Heart left ventricle (tissue), 16 donors: ENCODE measurements around the gene TESK1. TPM values are rescaled to one million over a fixed set of nuclear protein-coding genes. Genes with fewer than 3 reads are reported as not detected.
A peak's percentile ranks its signal among the peaks of the same experiment; 100 is the strongest.

ENCODE experiments used
- ATAC-seq, 4 donors: fragments of 200-7000 bp; cut with Tn5 transposase; one replicate each; pipeline ENCODE4 v1.9.1; 2020 to 2022; ENCODE audit warnings: moderate library complexity in 4 of 4, mild to moderate bottlenecking in 3 of 4, moderate number of reproducible peaks in 1 of 4
- DNase-seq, 5 donors: peaks; one replicate each; pipeline ENCODE4 v3.0.0-alpha.2; 2020
- H3K27ac ChIP-seq, 12 donors: fragments of 200-600 bp; sonication (generic) in 4 of 12; one replicate each; pipeline versions ENCODE4 v1.5.0 to v1.8.0; 2016 to 2022; ENCODE audit warnings: mild to moderate bottlenecking in 2 of 12
- H3K27me3 ChIP-seq, 9 donors: fragments of 200-600 bp; sonication (generic) in 2 of 9; one replicate each; pipeline versions ENCODE4 v1.5.1 to v1.8.0; 2016 to 2022; ENCODE audit warnings: mild to moderate bottlenecking in 3 of 9
- H3K36me3 ChIP-seq, 9 donors: fragments of 200-600 bp; sonication (generic) in 2 of 9; one replicate each; pipeline versions ENCODE4 v1.5.0 to v1.8.0; 2018 to 2022; ENCODE audit warnings: mild to moderate bottlenecking in 2 of 9
- H3K4me1 ChIP-seq, 12 donors: fragments of 200-600 bp; sonication (generic) in 4 of 12; one replicate each; pipeline versions ENCODE4 v1.5.0 to v1.8.0; 2016 to 2022; ENCODE audit warnings: mild to moderate bottlenecking in 3 of 12
- H3K4me3 ChIP-seq, 12 donors: fragments of 200-600 bp; sonication (generic) in 4 of 12; one replicate each; pipeline versions ENCODE4 v1.5.0 to v1.8.0; 2017 to 2022; ENCODE audit warnings: mild to moderate bottlenecking in 9 of 12, moderate library complexity in 4 of 12
- H3K9me3 ChIP-seq, 12 donors: fragments of 200-600 bp; sonication (generic) in 4 of 12; one replicate each; pipeline versions ENCODE4 v1.5.0 to v1.8.0; 2016 to 2022; ENCODE audit warnings: mild to moderate bottlenecking in 1 of 12
- CTCF ChIP-seq, 12 donors: fragments of 200-600 bp; sonication (generic) in 4 of 12; IDR thresholded peaks; one replicate each; pipeline versions ENCODE4 v1.5.0 to v1.8.0; 2018 to 2022; ENCODE audit warnings: antibody characterized with exemption in 12 of 12, mild to moderate bottlenecking in 5 of 12
- POLR2A ChIP-seq, 2 donors: fragments of 450-650 bp; IDR thresholded peaks; one replicate each; pipeline ENCODE4 v1.6.1; 2017; ENCODE audit warnings: antibody characterized with exemption in 2 of 2, mild to moderate bottlenecking in 2 of 2, moderate library complexity in 2 of 2
- WGBS, 4 donors: extraction: QIAGEN DNeasy Blood & Tissue Kit in 2 of 4; methylation state at CpG; one replicate each; pipeline versions ENCODE4 v1.1.5 to v1.1.7; 2013 to 2018; 5-methylcytosine and 5-hydroxymethylcytosine counted together
- intact Hi-C, 10 donors: fragments of 100-400 bp; cut with DNase I; formaldehyde crosslinking; loops; one replicate each; pipeline versions ENCODE4 v1.11.1 to v1.14.2; 2022
- polyA plus RNA-seq, 2 donors: library from polyadenylated mRNA; stranded (reverse); fragments of 200-250 nt; gene quantifications; one replicate each; pipeline ENCODE4 v1.2.3, GENCODE V29; 2013
- total RNA-seq, 9 donors: library from RNA; depleted of rRNA in 2 of 9; stranded (reverse); fragments of >200 nt in 2 of 9; fragmentation: NEBNext Ultra II Directional in 3 of 9; extraction: Animal tissue kit (Norgen Biotek cat#: 25700) in 3 of 9; gene quantifications; one replicate each; pipeline versions ENCODE4 v1.1.0 to v1.2.4, GENCODE V29; 2016 to 2023
- donor health status: ischemic (EF 13 %, LVEDD 7.1; RV severe dilation, severe dysfunction).
- donor health status: healthy with polysubstance abuse.
- donor health status: DM: no; HTN: yes; CAD: no.
- donor health status: DM: no; HTN: no; CAD: no.
- donor health status: ischemic (EF 25% LVEDD 6.9; RV normal size, moderate dysfunction).
- donor health status: ischemic (EF 25% LVEDD 5.7; RV mildly dilated, moderate dysfunction).
- donor health status: healthy.
- donor health status: DM: yes; HTN: yes; CAD: no.
- donor health status: ischemic (EF 35%, LVEDD 5.7; RV mildly dilated, moderate dysfunction).
- donor health status: nonischemic (EF 11% LVEDD 7.7; RV severe dilation, severe dysfunction).
- donor health status: DM: yes; HTN: yes; CAD: no.
- donor health status: PGD.
- donor health status: ischemic (EF 29% LVEDD 5.4; RV normal size, mild dysfunction).
- donor health status: nonischemic (EF 23%, LVEDD 6.1; RV moderate dilation, normal function).

TESK1 gene
- total and polyA plus RNA-seq, 11 donors, result 19.8 to 47.6 (median 24.8) TPM

GRCh38 chr9:35603506-35603985, 1.5 kb upstream of the TESK1 start:
- intact Hi-C loops, result loop anchor here in 4 of 10 donors (2.0 to 10.0 kb wide), 7 partner anchors 44 to 491 kb away; partner anchors contain the start of genes CCDC107 (in 2 of the 4), RMRP (in 2 of the 4), SIT1 (in 2 of the 4) and ATOSB (in 1 of the 4)
- Histone ChIP-seq H3K36me3 (peaks cover 0 to 17% (median 12%) of the 10 kb centered on the region in 9 donors), H3K27ac (peak overlapping the region; percentile 49 to 96 (median 86)), H3K4me3 (peak overlapping the region in 11 of 12 donors; percentile 4 to 96 (median 77)), H3K27me3 (no peaks in the 10 kb centered on the region), H3K4me1 (peaks cover 6 to 33% (median 25%) of the 10 kb centered on the region in 12 donors), H3K9me3 (no peaks in the 10 kb centered on the region)
- 2 to 5% (median 3%) methylated on average over 18 of the region's 18 CpGs for WGBS, 4 donors
- peak in 4 of 5 donors; percentile 45 to 72 (median 57) for DNase-seq
- ATAC-seq, result peak; percentile 2 to 21 (median 11)
- TF ChIP-seq CTCF (IDR thresholded peaks at IDR 0.05) (no peak), POLR2A (IDR thresholded peaks at IDR 0.05) (no peak)

- Histone ChIP-seq H3K4me1 (peaks cover 6 to 33% (median 25%) of the 10 kb centered on the region in 12 donors), H3K27ac (peak overlapping the region; percentile 62 to 99 (median 93)), H3K36me3 (peaks cover 0 to 23% (median 17%) of the 10 kb centered on the region in 9 donors), H3K4me3 (peak overlapping the region; percentile 43 to 96 (median 78)), H3K27me3 (no peaks in the 10 kb centered on the region), H3K9me3 (no peaks in the 10 kb centered on the region)
- intact Hi-C loops, result loop anchor here in 5 of 10 donors (1.0 to 10.0 kb wide), 10 partner anchors 42 to 492 kb away; partner anchors contain the start of genes CCDC107 (in 2 of the 5), RMRP (in 2 of the 5), SIT1 (in 2 of the 5) and ATOSB (in 1 of the 5)
- TF ChIP-seq POLR2A (IDR thresholded peaks at IDR 0.05), result peak in 1 of 2 donors; percentile 72
- TF ChIP-seq CTCF (IDR thresholded peaks at IDR 0.05), result peak; percentile 90 to 99 (median 94)
- 0 to 1% (median 0%) methylated on average over 15 to 41 of the region's 41 CpGs for WGBS, 4 donors
- DNase-seq (peak; percentile 100), ATAC-seq (peak; percentile 95 to 97 (median 96))
These were observed 980 bp upstream of the TESK1 start for GRCh38 chr9:35603986-35604577.

GRCh38 chr9:35605351-35606137, 482 bp downstream of the TESK1 start:
- Histone ChIP-seq H3K4me3 (peak overlapping the region; percentile 53 to 96 (median 78)), H3K27ac (peak overlapping the region; percentile 76 to 99 (median 86)), H3K4me1 (peaks cover 6 to 33% (median 25%) of the 10 kb centered on the region in 12 donors), H3K9me3 (no peaks in the 10 kb centered on the region), H3K27me3 (no peaks in the 10 kb centered on the region), H3K36me3 (peaks cover 0 to 37% (median 28%) of the 10 kb centered on the region in 9 donors)
- ATAC-seq (peak in 1 of 4 donors; percentile 1), DNase-seq (peak in 4 of 5 donors; percentile 22 to 54 (median 42))
- intact Hi-C loops, result loop anchor here in 4 of 10 donors (2.0 to 10.0 kb wide), 4 partner anchors 41 to 125 kb away; partner anchors contain the start of genes CCDC107 (in 2 of the 4), RMRP (in 2 of the 4) and SIT1 (in 2 of the 4)
- 0 to 1% (median 1%) methylated on average over 16 to 76 of the region's 76 CpGs for WGBS, 4 donors
- TF ChIP-seq CTCF (IDR thresholded peaks at IDR 0.05) (no peak), POLR2A (IDR thresholded peaks at IDR 0.05) (no peak)
